Measurements from ENCODE around the gene GABRR1.

The GABRR1 gene

DNA sequence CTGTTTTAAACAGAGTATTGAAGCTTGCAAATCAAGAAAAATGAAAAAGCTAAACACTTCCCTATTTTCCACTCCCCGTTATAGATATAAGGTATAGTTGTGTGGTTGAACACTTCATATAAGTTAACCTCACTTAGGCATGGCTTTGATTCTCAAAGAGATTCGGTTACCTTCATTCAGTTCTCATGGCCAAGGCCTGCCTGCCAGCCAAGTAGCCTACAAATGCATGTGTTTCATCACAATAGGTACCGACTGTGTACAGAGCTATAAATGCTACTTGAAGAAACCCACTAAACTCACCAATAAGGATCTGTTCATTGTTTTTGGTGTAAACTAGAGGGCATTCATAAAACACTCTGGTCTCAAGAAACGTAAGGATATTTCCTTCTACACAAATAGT, 43.5 kb downstream of the GABRR1 start:
- no peak overlapping the region for H3K4me3 ChIP-seq (ENCODE audit: low read depth, low read length)
- TF ChIP-seq, protein P1, sequence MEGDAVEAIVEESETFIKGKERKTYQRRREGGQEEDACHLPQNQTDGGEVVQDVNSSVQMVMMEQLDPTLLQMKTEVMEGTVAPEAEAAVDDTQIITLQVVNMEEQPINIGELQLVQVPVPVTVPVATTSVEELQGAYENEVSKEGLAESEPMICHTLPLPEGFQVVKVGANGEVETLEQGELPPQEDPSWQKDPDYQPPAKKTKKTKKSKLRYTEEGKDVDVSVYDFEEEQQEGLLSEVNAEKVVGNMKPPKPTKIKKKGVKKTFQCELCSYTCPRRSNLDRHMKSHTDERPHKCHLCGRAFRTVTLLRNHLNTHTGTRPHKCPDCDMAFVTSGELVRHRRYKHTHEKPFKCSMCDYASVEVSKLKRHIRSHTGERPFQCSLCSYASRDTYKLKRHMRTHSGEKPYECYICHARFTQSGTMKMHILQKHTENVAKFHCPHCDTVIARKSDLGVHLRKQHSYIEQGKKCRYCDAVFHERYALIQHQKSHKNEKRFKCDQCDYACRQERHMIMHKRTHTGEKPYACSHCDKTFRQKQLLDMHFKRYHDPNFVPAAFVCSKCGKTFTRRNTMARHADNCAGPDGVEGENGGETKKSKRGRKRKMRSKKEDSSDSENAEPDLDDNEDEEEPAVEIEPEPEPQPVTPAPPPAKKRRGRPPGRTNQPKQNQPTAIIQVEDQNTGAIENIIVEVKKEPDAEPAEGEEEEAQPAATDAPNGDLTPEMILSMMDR (IDR thresholded peaks at IDR 0.05; ENCODE audit: borderline replicate concordance, insufficient read depth, low read depth, low read length), result no peak

DNA sequence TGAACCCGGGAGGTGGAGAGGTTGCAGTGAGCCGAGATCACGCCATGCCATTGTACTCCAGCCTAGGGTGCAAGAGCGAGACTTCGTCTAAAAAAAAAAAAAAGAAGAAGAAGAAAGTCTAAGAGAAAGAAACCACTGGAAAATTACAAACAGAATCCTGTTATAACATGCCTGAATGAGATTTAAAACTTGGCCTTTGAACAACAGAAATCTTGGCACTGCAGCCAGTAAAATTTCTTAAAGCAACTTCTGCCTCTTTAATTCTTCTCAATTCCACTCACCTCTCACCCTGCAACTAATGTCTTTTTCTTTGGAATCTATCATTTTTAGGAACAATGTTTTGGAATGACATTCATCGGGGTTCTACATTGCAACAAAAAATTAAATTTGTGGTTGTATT, 45.0 kb downstream of the GABRR1 start:
- TF ChIP-seq, protein P1 (IDR thresholded peaks at IDR 0.05; ENCODE audit: borderline replicate concordance, insufficient read depth, low read depth, low read length), result no peak
- no peak overlapping the region for H3K4me3 ChIP-seq (ENCODE audit: low read depth, low read length)

DNA sequence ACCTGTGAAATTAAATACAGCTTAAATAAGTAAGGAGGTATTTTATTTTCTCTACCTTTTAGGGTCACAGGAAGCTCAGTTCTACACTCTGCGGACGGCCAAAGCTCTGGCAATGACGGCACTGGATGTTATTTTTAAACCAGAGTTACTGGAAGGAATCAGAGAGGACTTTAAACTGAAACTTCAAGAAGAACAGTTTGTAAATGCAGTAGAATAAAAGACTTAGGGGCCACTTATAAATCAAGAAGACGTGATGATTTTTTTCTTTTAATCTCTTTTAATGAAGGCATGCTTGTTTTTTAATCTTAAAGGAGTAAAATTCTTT, 55.1 kb downstream of the GABRR1 start:
- no peak overlapping the region for H3K4me3 ChIP-seq (ENCODE audit: low read depth, low read length)
- TF ChIP-seq, protein P1 (IDR thresholded peaks at IDR 0.05; ENCODE audit: borderline replicate concordance, insufficient read depth, low read depth, low read length), result no peak

DNA sequence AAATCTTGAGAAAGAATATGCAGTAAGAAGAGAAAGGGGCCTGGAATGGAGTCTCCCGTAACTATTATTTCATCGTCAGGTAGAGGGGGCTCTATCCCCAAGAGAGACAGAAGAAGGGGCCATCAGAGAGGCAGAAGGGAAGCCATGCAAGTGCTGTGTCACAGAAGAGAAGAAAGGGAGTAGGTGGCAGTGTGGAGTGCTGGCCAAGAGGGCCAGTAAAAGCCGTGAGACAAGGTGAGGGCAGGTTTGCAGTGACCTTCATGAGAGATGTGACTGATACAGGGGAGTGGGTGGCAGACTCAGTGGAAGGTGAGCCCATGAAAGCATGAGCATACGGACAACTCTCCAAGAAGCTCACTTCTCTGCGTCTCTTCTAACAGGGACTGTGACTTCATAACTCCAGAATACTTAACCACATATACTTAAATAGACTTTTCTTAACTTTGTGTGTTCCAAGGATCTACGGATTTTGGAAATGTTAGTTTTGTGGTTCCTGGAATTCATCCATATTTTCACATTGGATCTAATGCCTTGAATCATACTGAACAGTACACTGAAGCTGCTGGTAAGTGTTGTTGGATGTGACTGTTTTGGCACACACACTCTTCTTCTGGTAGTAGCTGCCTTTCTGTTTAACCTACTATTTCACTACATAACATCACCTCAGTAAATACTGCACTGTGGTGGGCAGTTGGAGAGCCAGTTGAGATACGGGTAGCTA, 55.7 kb downstream of the GABRR1 start:
- TF ChIP-seq, protein P1 (IDR thresholded peaks at IDR 0.05; ENCODE audit: borderline replicate concordance, insufficient read depth, low read depth, low read length), result no peak

GRCh38 chr6:89160331-89161092, 56.6 kb downstream of the GABRR1 start:
- no peak overlapping the region for H3K4me3 ChIP-seq (ENCODE audit: low read depth, low read length)
- TF ChIP-seq, protein P1 (IDR thresholded peaks at IDR 0.05; ENCODE audit: borderline replicate concordance, insufficient read depth, low read depth, low read length), result no peak

More for the DNA sequence above, 55.7 kb downstream of the GABRR1 start:
- H3K4me3 ChIP-seq (ENCODE audit: low read depth, low read length), result no peak overlapping the region

DNA sequence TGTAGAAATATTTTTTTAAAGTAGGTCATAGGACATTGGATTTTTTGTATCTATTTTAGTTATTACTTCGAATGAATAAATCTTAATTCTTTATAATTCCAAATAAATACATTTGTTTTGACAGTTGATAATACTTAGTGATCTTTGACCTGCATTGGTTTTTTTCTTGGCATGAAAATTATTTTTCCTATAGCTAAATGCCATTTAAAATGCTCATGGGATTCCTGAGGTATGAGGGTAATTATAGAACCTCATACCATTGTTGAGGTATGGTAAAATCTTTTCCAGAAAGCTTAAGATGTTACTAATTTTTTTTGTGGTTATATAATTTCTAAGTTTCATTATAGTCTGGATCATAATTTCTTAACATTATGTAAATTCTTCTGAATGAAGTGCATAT, 63.0 kb downstream of the GABRR1 start:
- H3K4me3 ChIP-seq (ENCODE audit: low read depth, low read length), result no peak overlapping the region
- TF ChIP-seq, protein P1 (IDR thresholded peaks at IDR 0.05; ENCODE audit: borderline replicate concordance, insufficient read depth, low read depth, low read length), result no peak

Measured in GM12875 (cell line).